OCI-LY7 (cell line): ENCODE results near the gene CAPN5.

Experiments used
- EZH2phosphoT487 ChIP-seq: fragments of 200-600 bp; sonication (generic); IDR thresholded peaks from 2 replicates; pipeline ENCODE4 v1.6.1; 2018; ENCODE audit warnings: low read depth, borderline replicate concordance, mild to moderate bottlenecking, mixed run types, antibody characterized with exemption, low read length, moderate library complexity, mixed read lengths
- TF ChIP-seq, protein P1 (sequence below): fragments of 200-600 bp; sonication (generic); conservative IDR thresholded peaks from 2 replicates; pipeline ENCODE4 v1.5.1; 2014; ENCODE audit warnings: mild to moderate bottlenecking, antibody characterized with exemption, low read length, moderate library complexity, mixed read lengths

DNA sequence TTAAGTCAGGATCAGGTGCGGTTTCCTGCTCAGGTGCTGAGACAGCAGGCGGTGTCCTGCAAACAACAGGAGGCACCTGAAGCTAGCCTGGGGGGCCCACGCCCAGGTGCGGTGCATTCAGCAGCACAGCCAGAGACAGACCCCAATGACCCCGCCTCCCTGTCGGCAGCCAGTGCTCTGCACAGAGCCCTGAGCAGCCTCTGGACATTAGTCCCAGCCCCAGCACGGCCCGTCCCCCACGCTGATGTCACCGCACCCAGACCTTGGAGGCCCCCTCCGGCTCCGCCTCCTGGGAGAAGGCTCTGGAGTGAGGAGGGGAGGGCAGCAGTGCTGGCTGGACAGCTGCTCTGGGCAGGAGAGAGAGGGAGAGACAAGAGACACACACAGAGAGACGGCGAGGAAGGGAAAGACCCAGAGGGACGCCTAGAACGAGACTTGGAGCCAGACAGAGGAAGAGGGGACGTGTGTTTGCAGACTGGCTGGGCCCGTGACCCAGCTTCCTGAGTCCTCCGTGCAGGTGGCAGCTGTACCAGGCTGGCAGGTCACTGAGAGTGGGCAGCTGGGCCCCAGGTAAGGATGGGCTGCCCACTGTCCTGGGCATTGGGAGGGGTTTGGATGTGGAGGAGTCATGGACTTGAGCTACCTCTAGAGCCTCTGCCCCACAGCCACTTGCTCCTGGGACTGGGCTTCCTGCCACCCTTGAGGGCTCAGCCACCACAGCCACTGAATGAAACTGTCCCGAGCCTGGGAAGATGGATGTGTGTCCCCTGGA, 61.3 kb downstream of the CAPN5 start, which contains the start of gene MYO7A:
- TF ChIP-seq, protein P1, sequence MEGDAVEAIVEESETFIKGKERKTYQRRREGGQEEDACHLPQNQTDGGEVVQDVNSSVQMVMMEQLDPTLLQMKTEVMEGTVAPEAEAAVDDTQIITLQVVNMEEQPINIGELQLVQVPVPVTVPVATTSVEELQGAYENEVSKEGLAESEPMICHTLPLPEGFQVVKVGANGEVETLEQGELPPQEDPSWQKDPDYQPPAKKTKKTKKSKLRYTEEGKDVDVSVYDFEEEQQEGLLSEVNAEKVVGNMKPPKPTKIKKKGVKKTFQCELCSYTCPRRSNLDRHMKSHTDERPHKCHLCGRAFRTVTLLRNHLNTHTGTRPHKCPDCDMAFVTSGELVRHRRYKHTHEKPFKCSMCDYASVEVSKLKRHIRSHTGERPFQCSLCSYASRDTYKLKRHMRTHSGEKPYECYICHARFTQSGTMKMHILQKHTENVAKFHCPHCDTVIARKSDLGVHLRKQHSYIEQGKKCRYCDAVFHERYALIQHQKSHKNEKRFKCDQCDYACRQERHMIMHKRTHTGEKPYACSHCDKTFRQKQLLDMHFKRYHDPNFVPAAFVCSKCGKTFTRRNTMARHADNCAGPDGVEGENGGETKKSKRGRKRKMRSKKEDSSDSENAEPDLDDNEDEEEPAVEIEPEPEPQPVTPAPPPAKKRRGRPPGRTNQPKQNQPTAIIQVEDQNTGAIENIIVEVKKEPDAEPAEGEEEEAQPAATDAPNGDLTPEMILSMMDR: no peak
- TF ChIP-seq EZH2phosphoT487: no peak
